ENCODE results near the gene CAMKMT. TPM values are rescaled to one million over a fixed set of nuclear protein-coding genes. Genes with fewer than 3 reads are reported as not detected.

The CAMKMT gene
- total RNA-seq, 2 experiments from 2014 or later, result 25.7 to 27.4 TPM

GRCh38 chr2:44639399-44639798 is 277.7 kb downstream of the CAMKMT start:
- Histone ChIP-seq H3K9me2 (ENCODE audit: insufficient read depth, low read length) (no peaks in the 10 kb centered on the region), H3K36me3 (ENCODE audit: insufficient read depth, low read length) (no peaks in the 10 kb centered on the region), H3K4me3 (ENCODE audit: low read depth, low read length, poor library complexity, severe bottlenecking) (no peak overlapping the region), H3K4me1 (ENCODE audit: insufficient read depth, low read length, poor library complexity, severe bottlenecking) (no peaks in the 10 kb centered on the region), H2AFZ (ENCODE audit: low read length) (no peak overlapping the region), H3K79me2 (ENCODE audit: insufficient read depth, low read depth, low read length) (no peaks in the 10 kb centered on the region), H4K20me1 (ENCODE audit: insufficient read depth, low read length) (no peaks in the 10 kb centered on the region), H3K9me3 (ENCODE audit: low read length) (no peaks in the 10 kb centered on the region), H3K4me2 (ENCODE audit: low read length) (no peak overlapping the region), H3K27ac (ENCODE audit: low read depth, low read length, poor library complexity, severe bottlenecking) (no peak overlapping the region)
- ChIA-PET CTCF (ENCODE audit: unreplicated experiment) (no interaction called here), POLR2A (interaction anchor here (0.6 to 1.2 kb wide), 2 partner anchors 23 to 34 kb away, joined by 3 to 4 read pairs; no protein-coding TSS in a partner anchor)
- BruUV-seq (replicated peaks), result no TSS peak
- intact Hi-C loops (cut with micrococcal nuclease; ENCODE audit: unreplicated experiment), result no loop called here
- TF ChIP-seq EZH2phosphoT487 (IDR thresholded peaks at IDR 0.05; ENCODE audit: borderline replicate concordance, low read depth, low read length), result no peak
- TF ChIP-seq, protein P1, sequence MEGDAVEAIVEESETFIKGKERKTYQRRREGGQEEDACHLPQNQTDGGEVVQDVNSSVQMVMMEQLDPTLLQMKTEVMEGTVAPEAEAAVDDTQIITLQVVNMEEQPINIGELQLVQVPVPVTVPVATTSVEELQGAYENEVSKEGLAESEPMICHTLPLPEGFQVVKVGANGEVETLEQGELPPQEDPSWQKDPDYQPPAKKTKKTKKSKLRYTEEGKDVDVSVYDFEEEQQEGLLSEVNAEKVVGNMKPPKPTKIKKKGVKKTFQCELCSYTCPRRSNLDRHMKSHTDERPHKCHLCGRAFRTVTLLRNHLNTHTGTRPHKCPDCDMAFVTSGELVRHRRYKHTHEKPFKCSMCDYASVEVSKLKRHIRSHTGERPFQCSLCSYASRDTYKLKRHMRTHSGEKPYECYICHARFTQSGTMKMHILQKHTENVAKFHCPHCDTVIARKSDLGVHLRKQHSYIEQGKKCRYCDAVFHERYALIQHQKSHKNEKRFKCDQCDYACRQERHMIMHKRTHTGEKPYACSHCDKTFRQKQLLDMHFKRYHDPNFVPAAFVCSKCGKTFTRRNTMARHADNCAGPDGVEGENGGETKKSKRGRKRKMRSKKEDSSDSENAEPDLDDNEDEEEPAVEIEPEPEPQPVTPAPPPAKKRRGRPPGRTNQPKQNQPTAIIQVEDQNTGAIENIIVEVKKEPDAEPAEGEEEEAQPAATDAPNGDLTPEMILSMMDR (conservative IDR thresholded peaks at IDR 0.05; ENCODE audit: low read length), result no peak
- no peak for DNase-seq (ENCODE audit: low spot score)

DNA sequence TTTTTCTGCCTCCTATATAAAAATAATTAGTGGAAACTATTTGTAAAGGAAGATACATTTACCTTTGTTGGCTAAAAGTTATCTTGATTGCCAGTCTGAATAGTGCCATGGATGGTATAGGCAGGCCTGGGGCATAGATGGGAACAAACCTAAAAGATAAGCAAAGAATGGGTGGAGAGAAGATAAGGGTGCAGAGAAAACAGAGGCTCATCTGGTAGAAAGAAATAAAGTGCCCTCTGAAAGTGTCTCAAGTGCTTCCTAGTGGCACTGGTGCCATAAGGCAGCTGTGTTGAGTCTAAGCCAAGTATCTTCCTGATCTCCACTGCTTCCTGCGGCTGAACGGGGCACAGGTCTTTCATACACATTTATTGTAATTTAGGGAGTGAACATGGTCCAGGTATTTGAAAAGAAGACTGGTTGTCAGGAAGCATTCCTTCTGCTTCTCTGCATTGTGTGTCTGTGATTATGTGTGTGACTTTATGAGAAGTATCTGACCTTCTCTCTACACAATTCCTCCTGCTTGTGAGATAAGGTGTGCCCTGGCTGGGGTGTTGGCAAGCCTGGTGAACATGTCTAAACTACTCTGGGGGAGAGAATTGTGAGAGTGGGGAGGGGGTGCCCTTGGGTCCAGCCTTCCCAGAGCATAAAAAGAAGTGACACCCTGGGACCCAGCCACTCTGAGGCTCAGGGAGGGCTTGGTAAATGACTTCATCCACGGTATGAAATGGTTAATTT is 280.5 kb downstream of the CAMKMT start:
- H3K27ac ChIP-seq (ENCODE audit: low read depth, low read length, poor library complexity, severe bottlenecking), result no peak overlapping the region
- POLR2A ChIA-PET, result interaction anchor here (0.7 kb wide), 1 partner anchor 39 kb away, joined by 4 read pairs; no protein-coding TSS in a partner anchor
- H3K4me2 ChIP-seq (ENCODE audit: low read length), result no peak overlapping the region
- DNase-seq (ENCODE audit: low spot score), result no peak
- no peaks in the 10 kb centered on the region for H3K4me1 ChIP-seq (ENCODE audit: insufficient read depth, low read length, poor library complexity, severe bottlenecking)
- BruUV-seq (replicated peaks), result no TSS peak
- H4K20me1 ChIP-seq (ENCODE audit: insufficient read depth, low read length), result no peaks in the 10 kb centered on the region
- TF ChIP-seq EZH2phosphoT487 (IDR thresholded peaks at IDR 0.05; ENCODE audit: borderline replicate concordance, low read depth, low read length), result no peak
- TF ChIP-seq, protein P1 (conservative IDR thresholded peaks at IDR 0.05; ENCODE audit: low read length), result no peak
- H3K9me3 ChIP-seq (ENCODE audit: low read length), result no peaks in the 10 kb centered on the region
- no peak overlapping the region for H3K4me3 ChIP-seq (ENCODE audit: low read depth, low read length, poor library complexity, severe bottlenecking)
- H2AFZ ChIP-seq (ENCODE audit: low read length), result no peak overlapping the region
- CTCF ChIA-PET (ENCODE audit: unreplicated experiment), result no interaction called here
- H3K9me2 ChIP-seq (ENCODE audit: insufficient read depth, low read length), result no peaks in the 10 kb centered on the region
- no peaks in the 10 kb centered on the region for H3K79me2 ChIP-seq (ENCODE audit: insufficient read depth, low read depth, low read length)
- intact Hi-C loops (cut with micrococcal nuclease; ENCODE audit: unreplicated experiment), result no loop called here
- no peaks in the 10 kb centered on the region for H3K36me3 ChIP-seq (ENCODE audit: insufficient read depth, low read length)

DNA sequence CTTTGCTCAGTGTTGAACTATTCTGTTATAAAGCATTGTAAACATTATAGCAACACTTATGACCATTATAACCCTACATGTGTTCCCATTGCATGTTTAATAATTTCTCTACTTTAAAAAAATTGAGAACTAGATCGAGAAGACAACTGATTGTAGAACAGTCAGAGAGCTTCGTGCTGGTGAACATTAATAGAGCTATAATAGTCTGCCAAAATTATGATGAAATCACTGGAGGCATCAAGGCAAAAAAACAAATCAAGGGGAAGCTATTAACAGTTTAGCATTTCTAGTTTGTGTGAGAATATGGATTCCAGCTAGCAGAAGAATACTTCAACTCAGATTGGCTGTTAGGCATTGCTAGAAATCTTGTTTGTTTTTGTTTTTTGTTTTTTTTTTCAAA is 284.2 kb downstream of the CAMKMT start:
- H3K4me1 ChIP-seq (ENCODE audit: insufficient read depth, low read length, poor library complexity, severe bottlenecking), result no peaks in the 10 kb centered on the region
- no peak overlapping the region for H3K27ac ChIP-seq (ENCODE audit: low read depth, low read length, poor library complexity, severe bottlenecking)
- TF ChIP-seq, protein P1 (conservative IDR thresholded peaks at IDR 0.05; ENCODE audit: low read length), result no peak
- no peak for TF ChIP-seq EZH2phosphoT487 (IDR thresholded peaks at IDR 0.05; ENCODE audit: borderline replicate concordance, low read depth, low read length)
- ChIA-PET CTCF (ENCODE audit: unreplicated experiment) (no interaction called here), POLR2A (interaction anchor here (0.7 kb wide), 1 partner anchor 1195 kb away, joined by 3 read pairs; no protein-coding TSS in a partner anchor)
- intact Hi-C loops (cut with micrococcal nuclease; ENCODE audit: unreplicated experiment), result no loop called here
- 0 out of 2 replicates have a peak, but pooled peaks cover under 1% of the 10 kb centered on the region for H4K20me1 ChIP-seq (ENCODE audit: insufficient read depth, low read length)
- H3K36me3 ChIP-seq (ENCODE audit: insufficient read depth, low read length), result no peaks in the 10 kb centered on the region
- BruUV-seq (replicated peaks), result no TSS peak
- H3K79me2 ChIP-seq (ENCODE audit: insufficient read depth, low read depth, low read length), result no peaks in the 10 kb centered on the region
- H3K9me3 ChIP-seq (ENCODE audit: low read length), result no peaks in the 10 kb centered on the region
- no peak for DNase-seq (ENCODE audit: low spot score)
- H3K4me2 ChIP-seq (ENCODE audit: low read length), result no peak overlapping the region
- H3K4me3 ChIP-seq (ENCODE audit: low read depth, low read length, poor library complexity, severe bottlenecking), result no peak overlapping the region
- H2AFZ ChIP-seq (ENCODE audit: low read length), result no peak overlapping the region
- H3K9me2 ChIP-seq (ENCODE audit: insufficient read depth, low read length), result no peaks in the 10 kb centered on the region
